Measurements from ENCODE around the gene AJM1.
"Not testable (repeated sequence)": the region's sequence is repeated elsewhere in the genome, so short reads cannot be mapped to it uniquely, and the experiment has no call there.

AJM1 gene

GRCh38 chr9:136843159-136843800, 1.0 kb downstream of the AJM1 start:
- not testable (repeated sequence) for H3K23ac ChIP-seq (ENCODE audit: low read length in 2 of 2); H2BK15ac ChIP-seq (ENCODE audit: low read depth, poor library complexity, severe bottlenecking); H2AK5ac ChIP-seq (ENCODE audit: low read length, severe bottlenecking); H4K91ac ChIP-seq (ENCODE audit: low read length); H2AFZ ChIP-seq (ENCODE audit: low read depth, low read length); H4K8ac ChIP-seq (ENCODE audit: low read length); H3K9me3 ChIP-seq (ENCODE audit: control insufficient read depth, low read length); DNase-seq; H3K9ac ChIP-seq (ENCODE audit: low read length); H3K18ac ChIP-seq (ENCODE audit: low read depth in 1 of 2, low read length in 2 of 2); H3K14ac ChIP-seq (ENCODE audit: low read length in 2 of 2); H2BK5ac ChIP-seq (ENCODE audit: low read depth, low read length, poor library complexity, severe bottlenecking); H3K4me3 ChIP-seq (ENCODE audit: insufficient read depth in 1 of 2, low read depth in 1 of 2, low read length in 2 of 2)
- WGBS, result 79% methylated on average over 21 of the region's 21 CpGs
- Histone ChIP-seq H3K27ac (ENCODE audit: low read length, poor library complexity, severe bottlenecking) (peak overlapping the region; percentile 46), H3K27me3 (ENCODE audit: control insufficient read depth in 1 of 2, insufficient read depth in 1 of 2, low read length in 2 of 2) (peaks cover 0 to 22% of the 10 kb centered on the region in 2 experiments), H2BK12ac (ENCODE audit: low read length in 2 of 2) (peak overlapping the region in 1 of 2 experiments; percentile 38), H3K4me1 (ENCODE audit: control insufficient read depth, insufficient read depth, low read depth, low read length) (peaks cover 62% of the 10 kb centered on the region), H3K79me1 (replicated peaks; ENCODE audit: low read length, poor library complexity, severe bottlenecking) (peaks cover 10% of the 10 kb centered on the region), H3K4me2 (ENCODE audit: low read length, poor library complexity, severe bottlenecking) (peak overlapping the region; percentile 74), H3K36me3 (ENCODE audit: control insufficient read depth in 1 of 2, insufficient read depth in 2 of 2, low read depth in 1 of 2, low read length in 2 of 2) (peaks cover 10 to 55% of the 10 kb centered on the region in 2 experiments), H2BK120ac (ENCODE audit: low read depth, low read length) (peak overlapping the region; percentile 15), H3K4ac (ENCODE audit: low read depth in 1 of 2, low read length in 2 of 2) (peak overlapping the region in 1 of 2 experiments; percentile 54)

GRCh38 chr9:136843801-136844740, 1.8 kb downstream of the AJM1 start:
- not testable (repeated sequence) for H3K18ac ChIP-seq (ENCODE audit: low read depth in 1 of 2, low read length in 2 of 2); H3K4me2 ChIP-seq (ENCODE audit: low read length, poor library complexity, severe bottlenecking); H3K27ac ChIP-seq (ENCODE audit: low read length, poor library complexity, severe bottlenecking); H3K4me3 ChIP-seq (ENCODE audit: insufficient read depth in 1 of 2, low read depth in 1 of 2, low read length in 2 of 2); H3K9ac ChIP-seq (ENCODE audit: low read length); H3K23ac ChIP-seq (ENCODE audit: low read length in 2 of 2); H3K14ac ChIP-seq (ENCODE audit: low read length in 2 of 2); H4K91ac ChIP-seq (ENCODE audit: low read length); H2BK5ac ChIP-seq (ENCODE audit: low read depth, low read length, poor library complexity, severe bottlenecking); H3K4ac ChIP-seq (ENCODE audit: low read depth in 1 of 2, low read length in 2 of 2); H2AFZ ChIP-seq (ENCODE audit: low read depth, low read length); H4K8ac ChIP-seq (ENCODE audit: low read length); H2BK120ac ChIP-seq (ENCODE audit: low read depth, low read length); H2BK12ac ChIP-seq (ENCODE audit: low read length in 2 of 2); H3K9me3 ChIP-seq (ENCODE audit: control insufficient read depth, low read length); H2BK15ac ChIP-seq (ENCODE audit: low read depth, poor library complexity, severe bottlenecking); H2AK5ac ChIP-seq (ENCODE audit: low read length, severe bottlenecking)
- WGBS, result 70% methylated on average over 96 of the region's 99 CpGs
- peaks cover 0 to 22% of the 10 kb centered on the region in 2 experiments for H3K27me3 ChIP-seq (ENCODE audit: control insufficient read depth in 1 of 2, insufficient read depth in 1 of 2, low read length in 2 of 2)
- peak; percentile 25 for DNase-seq
- peaks cover 10% of the 10 kb centered on the region for H3K79me1 ChIP-seq (replicated peaks; ENCODE audit: low read length, poor library complexity, severe bottlenecking)
- H3K36me3 ChIP-seq (ENCODE audit: control insufficient read depth in 1 of 2, insufficient read depth in 2 of 2, low read depth in 1 of 2, low read length in 2 of 2), result peaks cover 9 to 47% of the 10 kb centered on the region in 2 experiments
- peaks cover 57% of the 10 kb centered on the region for H3K4me1 ChIP-seq (ENCODE audit: control insufficient read depth, insufficient read depth, low read depth, low read length)

GRCh38 chr9:136844761-136845464, 2.6 kb downstream of the AJM1 start:
- H3K4me2 ChIP-seq (ENCODE audit: low read length, poor library complexity, severe bottlenecking), result no peak overlapping the region
- H3K27me3 ChIP-seq (ENCODE audit: control insufficient read depth in 1 of 2, insufficient read depth in 1 of 2, low read length in 2 of 2), result peaks cover 0 to 22% of the 10 kb centered on the region in 2 experiments
- no peak overlapping the region for H2BK12ac ChIP-seq (ENCODE audit: low read length in 2 of 2)
- H3K18ac ChIP-seq (ENCODE audit: low read depth in 1 of 2, low read length in 2 of 2), result no peak overlapping the region
- H3K79me1 ChIP-seq (replicated peaks; ENCODE audit: low read length, poor library complexity, severe bottlenecking), result peaks cover 14% of the 10 kb centered on the region
- H4K91ac ChIP-seq (ENCODE audit: low read length), result no peak overlapping the region
- H3K27ac ChIP-seq (ENCODE audit: low read length, poor library complexity, severe bottlenecking), result no peak overlapping the region
- no peak overlapping the region for H2BK120ac ChIP-seq (ENCODE audit: low read depth, low read length)
- no peak overlapping the region for H3K23ac ChIP-seq (ENCODE audit: low read length in 2 of 2)
- H2BK15ac ChIP-seq (ENCODE audit: low read depth, poor library complexity, severe bottlenecking), result no peak overlapping the region
- H3K36me3 ChIP-seq (ENCODE audit: control insufficient read depth in 1 of 2, insufficient read depth in 2 of 2, low read depth in 1 of 2, low read length in 2 of 2), result peaks cover 2 to 39% of the 10 kb centered on the region in 2 experiments
- H3K4me1 ChIP-seq (ENCODE audit: control insufficient read depth, insufficient read depth, low read depth, low read length), result peaks cover 52% of the 10 kb centered on the region
- DNase-seq, result no peak
- H3K9me3 ChIP-seq (ENCODE audit: control insufficient read depth, low read length), result no peaks in the 10 kb centered on the region
- H3K14ac ChIP-seq (ENCODE audit: low read length in 2 of 2), result no peak overlapping the region
- no peak overlapping the region for H2BK5ac ChIP-seq (ENCODE audit: low read depth, low read length, poor library complexity, severe bottlenecking)
- H2AFZ ChIP-seq (ENCODE audit: low read depth, low read length), result no peak overlapping the region
- 95% methylated on average over 64 of the region's 88 CpGs for WGBS
- no peak overlapping the region for H2AK5ac ChIP-seq (ENCODE audit: low read length, severe bottlenecking)
- H3K9ac ChIP-seq (ENCODE audit: low read length), result no peak overlapping the region
- no peak overlapping the region for H3K4ac ChIP-seq (ENCODE audit: low read depth in 1 of 2, low read length in 2 of 2)
- no peak overlapping the region for H3K4me3 ChIP-seq (ENCODE audit: insufficient read depth in 1 of 2, low read depth in 1 of 2, low read length in 2 of 2)
- H4K8ac ChIP-seq (ENCODE audit: low read length), result no peak overlapping the region

All from mesenchymal stem cell (in vitro differentiated cells and primary cell).